Glutamatergic neuron (in vitro differentiated cells): ENCODE measurements around the gene BORCS5. TPM values are rescaled to one million over a fixed set of nuclear protein-coding genes. Genes with fewer than 3 reads are reported as not detected.

Experiments used
- DNase-seq: peaks from one replicate; pipeline ENCODE4 v3.0.0; 2022
- H3K27ac Mint-ChIP-seq: one replicate; pipeline ENCODE4 v1.8.0; 2020; ENCODE audit warnings: mild to moderate bottlenecking, mixed read lengths, inconsistent platforms; ENCODE audit not compliant: unreplicated experiment
- H3K27me3 Mint-ChIP-seq: one replicate; pipeline ENCODE4 v1.8.0; 2020; ENCODE audit warnings: mild to moderate bottlenecking, moderate library complexity, mixed read lengths, inconsistent platforms; ENCODE audit not compliant: unreplicated experiment
- H3K36me3 Mint-ChIP-seq: one replicate; pipeline ENCODE4 v1.8.0; 2020; ENCODE audit warnings: mild to moderate bottlenecking, mixed read lengths, inconsistent platforms; ENCODE audit not compliant: unreplicated experiment
- H3K4me1 Mint-ChIP-seq: one replicate; pipeline ENCODE4 v1.8.0; 2020; ENCODE audit warnings: mild to moderate bottlenecking, low read depth, mixed read lengths, inconsistent platforms; ENCODE audit not compliant: unreplicated experiment
- H3K4me3 Mint-ChIP-seq: one replicate; pipeline ENCODE4 v1.8.0; 2020; ENCODE audit warnings: mild to moderate bottlenecking, mixed read lengths, inconsistent platforms; ENCODE audit not compliant: unreplicated experiment
- H3K9me3 Mint-ChIP-seq: one replicate; pipeline ENCODE4 v1.8.0; 2020; ENCODE audit warnings: mild to moderate bottlenecking, moderate library complexity, mixed read lengths, inconsistent platforms; ENCODE audit not compliant: unreplicated experiment
- CTCF ChIP-seq: fragments of 200-600 bp; sonication (generic); IDR thresholded peaks from one replicate; pipeline ENCODE4 v1.5.0; 2021; ENCODE audit not compliant: partially characterized antibody, unreplicated experiment
- total RNA-seq: library from RNA; stranded (reverse); fragmentation: NEBNext Ultra II Directional; extraction: Animal tissue kit (Norgen Biotek cat#: 25700); gene quantifications from one replicate; pipeline ENCODE4 v1.2.1, GENCODE V29; 2021; ENCODE audit not compliant: unreplicated experiment

Gene BORCS5
- total RNA-seq, 1 donor from 2014 or later = 30.2 TPM

DNA sequence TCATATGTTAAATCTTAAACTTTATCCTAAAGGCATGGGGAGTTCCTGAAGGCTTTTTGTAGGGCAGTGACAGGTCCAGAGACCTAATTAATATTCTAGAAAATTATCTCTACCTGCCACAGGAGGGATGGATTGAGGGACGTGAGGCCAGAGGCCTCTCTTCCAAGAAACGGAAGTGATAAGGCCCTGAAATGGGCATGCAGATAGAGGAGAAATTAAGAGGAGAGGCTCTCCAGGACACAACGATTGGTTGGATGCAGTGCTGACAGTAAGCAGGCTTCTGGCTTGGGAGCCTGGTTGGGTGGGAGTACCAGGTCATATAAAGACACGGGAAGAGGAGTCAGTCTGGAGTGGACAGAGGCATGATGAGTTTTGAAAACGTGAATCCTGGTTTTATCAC, 3.1 kb upstream of the BORCS5 start:
- Mint-ChIP-seq H3K27me3 (peaks cover 8% of the 10 kb centered on the region), H3K4me3 (no peak overlapping the region), H3K27ac (no peak overlapping the region), H3K36me3 (no peaks in the 10 kb centered on the region), H3K9me3 (peaks cover 9% of the 10 kb centered on the region), H3K4me1 (peaks cover 3% of the 10 kb centered on the region)
- DNase-seq = no peak
- no peak for TF ChIP-seq CTCF

DNA sequence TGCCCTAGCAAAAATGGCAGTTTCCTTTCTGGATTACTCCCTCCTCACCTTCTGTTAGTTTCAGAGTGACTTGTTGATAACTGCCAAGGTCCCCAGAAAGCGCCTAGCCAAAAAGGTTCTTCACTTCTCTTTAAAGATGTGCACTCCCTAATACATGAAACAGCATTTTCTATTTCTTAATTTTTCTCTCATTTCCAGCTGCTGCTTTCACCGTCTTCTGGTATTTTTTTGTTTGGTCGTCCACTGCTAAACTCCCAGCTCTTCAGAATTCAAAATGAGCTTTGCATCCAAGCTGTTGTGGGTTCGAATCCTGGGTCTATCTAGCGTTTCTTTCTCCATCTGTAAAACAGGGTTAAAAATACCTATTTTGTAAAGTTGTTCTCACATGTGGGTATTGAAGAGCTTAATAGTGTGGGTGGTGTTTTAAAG, 397 bp upstream of the BORCS5 start:
- peaks cover 4% of the 10 kb centered on the region for H3K4me1 Mint-ChIP-seq
- H3K36me3 Mint-ChIP-seq = no peaks in the 10 kb centered on the region
- peaks cover 8% of the 10 kb centered on the region for H3K27me3 Mint-ChIP-seq
- peak overlapping the region; percentile 94 for H3K4me3 Mint-ChIP-seq
- H3K27ac Mint-ChIP-seq = peak overlapping the region; percentile 100
- no peak for TF ChIP-seq CTCF
- no peak for DNase-seq
- peaks cover 9% of the 10 kb centered on the region for H3K9me3 Mint-ChIP-seq

DNA sequence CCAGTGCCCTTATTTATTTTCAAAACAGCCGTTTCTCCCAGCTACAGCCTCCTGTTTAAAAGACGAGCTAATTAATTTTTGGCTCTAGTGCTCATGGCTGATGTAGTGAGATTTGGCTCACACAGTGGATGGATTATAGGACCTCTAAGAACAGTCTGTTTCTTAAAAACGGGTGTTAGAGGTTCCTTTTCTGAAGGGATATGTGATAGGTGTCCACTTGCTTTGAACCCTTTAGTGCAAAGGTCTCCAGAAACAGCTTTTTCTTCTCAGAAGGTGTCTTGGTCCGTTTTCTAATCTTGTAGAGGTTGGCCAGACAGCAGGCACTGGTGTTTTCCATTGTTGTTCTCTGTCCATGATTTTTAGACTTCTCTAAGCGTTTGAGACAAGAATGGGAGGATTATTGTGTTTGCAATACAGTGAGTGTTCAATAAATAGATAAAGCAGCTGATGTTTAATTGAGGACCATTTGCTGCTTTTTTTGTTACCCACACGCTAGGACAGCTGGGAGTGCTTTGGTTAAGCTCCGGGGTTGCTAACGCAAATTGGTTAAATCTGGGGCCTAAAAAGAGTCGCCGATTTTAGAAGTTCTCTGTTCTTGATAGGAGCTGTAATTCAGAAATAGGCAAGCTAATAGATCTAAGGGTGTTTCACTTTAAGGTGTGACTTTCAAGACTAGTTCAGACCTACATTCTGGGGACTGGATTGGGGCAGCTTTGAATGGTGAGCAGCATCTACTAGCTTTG, 1.0 kb downstream of the BORCS5 start:
- DNase-seq = no peak
- no peaks in the 10 kb centered on the region for H3K36me3 Mint-ChIP-seq
- peak overlapping the region; percentile 100 for H3K27ac Mint-ChIP-seq
- H3K9me3 Mint-ChIP-seq = peaks cover 9% of the 10 kb centered on the region
- H3K27me3 Mint-ChIP-seq = peaks cover 8% of the 10 kb centered on the region
- H3K4me3 Mint-ChIP-seq = peak overlapping the region; percentile 94
- H3K4me1 Mint-ChIP-seq = peaks cover 4% of the 10 kb centered on the region
- TF ChIP-seq CTCF = no peak

DNA sequence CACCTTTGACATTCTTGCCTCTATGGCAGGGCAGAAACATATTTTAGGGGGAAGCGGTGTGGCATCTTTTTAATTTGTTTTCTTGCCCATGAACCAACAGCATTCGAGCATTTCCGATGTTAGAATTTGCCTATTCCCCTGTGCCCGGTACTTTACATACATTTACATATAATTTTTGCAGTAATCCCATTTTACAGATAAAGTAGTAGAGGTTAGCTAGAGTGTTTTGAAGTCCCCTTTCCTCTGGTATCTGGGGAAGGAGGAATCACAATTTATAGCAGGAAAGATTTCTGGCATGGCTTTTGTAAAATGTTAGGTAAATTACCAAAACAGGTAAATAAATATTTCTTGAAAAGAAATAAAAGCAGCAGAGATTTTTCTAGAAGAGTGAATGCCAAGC, 1.6 kb downstream of the BORCS5 start:
- peaks cover 6% of the 10 kb centered on the region for H3K27me3 Mint-ChIP-seq
- no peak for DNase-seq
- peak overlapping the region; percentile 94 for H3K4me3 Mint-ChIP-seq
- peaks cover 4% of the 10 kb centered on the region for H3K4me1 Mint-ChIP-seq
- no peaks in the 10 kb centered on the region for H3K36me3 Mint-ChIP-seq
- TF ChIP-seq CTCF = no peak
- H3K27ac Mint-ChIP-seq = peak overlapping the region; percentile 100
- peaks cover 9% of the 10 kb centered on the region for H3K9me3 Mint-ChIP-seq

- no peak for DNase-seq
- no peaks in the 10 kb centered on the region for H3K27me3 Mint-ChIP-seq
- H3K9me3 Mint-ChIP-seq = no peaks in the 10 kb centered on the region
- H3K4me1 Mint-ChIP-seq = peaks cover 10% of the 10 kb centered on the region
- H3K36me3 Mint-ChIP-seq = no peaks in the 10 kb centered on the region
- peak overlapping the region; percentile 64 for H3K4me3 Mint-ChIP-seq
- TF ChIP-seq CTCF = no peak
- H3K27ac Mint-ChIP-seq = no peak overlapping the region
Observed at GRCh38 chr12:12364787-12365445, 8.0 kb downstream of the BORCS5 start.
